ENCODE results near the gene UNK.

GRCh38 chr17:75822119-75822799 lies 37.7 kb downstream of the UNK start:
- TF ChIP-seq CTCF (IDR thresholded peaks at IDR 0.05; ENCODE audit: poor library complexity) = no peak
- TF ChIP-seq EZH2 (IDR thresholded peaks at IDR 0.05; ENCODE audit: borderline replicate concordance) = no peak
- no peak for TF ChIP-seq EZH2phosphoT487 (IDR thresholded peaks at IDR 0.05; ENCODE audit: low read depth, severe bottlenecking, unreplicated experiment)
